ENCODE results near the gene VWF. TPM values are rescaled to one million over a fixed set of nuclear protein-coding genes. Genes with fewer than 3 reads are reported as not detected.

VWF gene
- total RNA-seq, 1 donor from 2014 or later, result 0.05 TPM

DNA sequence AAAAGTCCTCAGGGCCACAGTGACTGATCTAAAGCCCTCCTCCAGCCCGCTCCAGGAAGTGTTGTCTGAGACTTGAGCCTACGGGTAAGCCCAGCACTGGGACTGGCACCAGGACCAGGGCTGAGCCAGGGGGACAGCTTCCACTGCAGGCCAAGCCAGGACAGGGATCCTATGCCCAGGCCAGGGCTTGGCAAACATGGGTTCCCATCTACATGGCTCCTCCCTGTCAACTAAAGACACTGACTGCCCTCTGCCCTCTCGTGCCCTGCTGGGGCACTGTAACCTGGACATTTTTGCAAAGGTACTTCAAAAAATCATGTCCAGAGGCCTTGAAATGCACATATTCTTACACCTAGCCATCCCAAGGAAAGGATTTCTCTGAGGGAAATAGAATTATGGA, 88.0 kb downstream of the VWF start:
- Mint-ChIP-seq H3K27ac (ENCODE audit: unreplicated experiment) (no peak overlapping the region), H3K36me3 (ENCODE audit: low read depth) (no peaks in the 10 kb centered on the region), H3K27me3 (ENCODE audit: low read depth) (no peaks in the 10 kb centered on the region), H3K9me3 (ENCODE audit: low read depth) (no peaks in the 10 kb centered on the region), H3K4me1 (ENCODE audit: low read depth) (no peaks in the 10 kb centered on the region), H3K4me3 (ENCODE audit: unreplicated experiment) (no peak overlapping the region)
- no peak for TF ChIP-seq CTCF (IDR thresholded peaks at IDR 0.05)
- no peak for DNase-seq (ENCODE audit: low spot score)

- H3K36me3 Mint-ChIP-seq (ENCODE audit: low read depth), result no peaks in the 10 kb centered on the region
- peaks cover 4% of the 10 kb centered on the region for H3K27me3 Mint-ChIP-seq (ENCODE audit: low read depth)
- no peak for TF ChIP-seq CTCF (IDR thresholded peaks at IDR 0.05)
- no peak for DNase-seq (ENCODE audit: low spot score)
- no peak overlapping the region for H3K27ac Mint-ChIP-seq (ENCODE audit: unreplicated experiment)
- no peak overlapping the region for H3K4me3 Mint-ChIP-seq (ENCODE audit: unreplicated experiment)
- H3K4me1 Mint-ChIP-seq (ENCODE audit: low read depth), result no peaks in the 10 kb centered on the region
- no peaks in the 10 kb centered on the region for H3K9me3 Mint-ChIP-seq (ENCODE audit: low read depth)
Observed at GRCh38 chr12:6034596-6034995, 89.9 kb downstream of the VWF start.

- no peak for TF ChIP-seq CTCF (IDR thresholded peaks at IDR 0.05)
- DNase-seq (ENCODE audit: low spot score), result no peak
- Mint-ChIP-seq H3K4me3 (ENCODE audit: unreplicated experiment) (no peak overlapping the region), H3K9me3 (ENCODE audit: low read depth) (peaks cover 4% of the 10 kb centered on the region), H3K4me1 (ENCODE audit: low read depth) (no peaks in the 10 kb centered on the region), H3K36me3 (ENCODE audit: low read depth) (peaks cover 2% of the 10 kb centered on the region), H3K27me3 (ENCODE audit: low read depth) (peaks cover 4% of the 10 kb centered on the region), H3K27ac (ENCODE audit: unreplicated experiment) (no peak overlapping the region)
Observed at GRCh38 chr12:6033546-6033945, 90.9 kb downstream of the VWF start.

GRCh38 chr12:6032726-6033125, 91.7 kb downstream of the VWF start:
- peaks cover 11% of the 10 kb centered on the region for H3K9me3 Mint-ChIP-seq (ENCODE audit: low read depth)
- no peak for TF ChIP-seq CTCF (IDR thresholded peaks at IDR 0.05)
- H3K36me3 Mint-ChIP-seq (ENCODE audit: low read depth), result peaks cover 2% of the 10 kb centered on the region
- H3K27ac Mint-ChIP-seq (ENCODE audit: unreplicated experiment), result no peak overlapping the region
- no peak for DNase-seq (ENCODE audit: low spot score)
- no peaks in the 10 kb centered on the region for H3K4me1 Mint-ChIP-seq (ENCODE audit: low read depth)
- no peak overlapping the region for H3K4me3 Mint-ChIP-seq (ENCODE audit: unreplicated experiment)
- peaks cover 4% of the 10 kb centered on the region for H3K27me3 Mint-ChIP-seq (ENCODE audit: low read depth)

- Mint-ChIP-seq H3K4me1 (ENCODE audit: low read depth) (no peaks in the 10 kb centered on the region), H3K36me3 (ENCODE audit: low read depth) (peaks cover 4% of the 10 kb centered on the region), H3K27ac (ENCODE audit: unreplicated experiment) (no peak overlapping the region), H3K9me3 (ENCODE audit: low read depth) (peaks cover 18% of the 10 kb centered on the region), H3K27me3 (ENCODE audit: low read depth) (peaks cover 4% of the 10 kb centered on the region), H3K4me3 (ENCODE audit: unreplicated experiment) (no peak overlapping the region)
- no peak for DNase-seq (ENCODE audit: low spot score)
- no peak for TF ChIP-seq CTCF (IDR thresholded peaks at IDR 0.05)
Observed at GRCh38 chr12:6031001-6031400, 93.5 kb downstream of the VWF start.

Data from chondrocyte (in vitro differentiated cells).